Measurements from ENCODE around the gene IL20. TPM values are rescaled to one million over a fixed set of nuclear protein-coding genes. Genes with fewer than 3 reads are reported as not detected.

The IL20 gene
- total RNA-seq, 1 donor from 2014 or later = not detected

DNA sequence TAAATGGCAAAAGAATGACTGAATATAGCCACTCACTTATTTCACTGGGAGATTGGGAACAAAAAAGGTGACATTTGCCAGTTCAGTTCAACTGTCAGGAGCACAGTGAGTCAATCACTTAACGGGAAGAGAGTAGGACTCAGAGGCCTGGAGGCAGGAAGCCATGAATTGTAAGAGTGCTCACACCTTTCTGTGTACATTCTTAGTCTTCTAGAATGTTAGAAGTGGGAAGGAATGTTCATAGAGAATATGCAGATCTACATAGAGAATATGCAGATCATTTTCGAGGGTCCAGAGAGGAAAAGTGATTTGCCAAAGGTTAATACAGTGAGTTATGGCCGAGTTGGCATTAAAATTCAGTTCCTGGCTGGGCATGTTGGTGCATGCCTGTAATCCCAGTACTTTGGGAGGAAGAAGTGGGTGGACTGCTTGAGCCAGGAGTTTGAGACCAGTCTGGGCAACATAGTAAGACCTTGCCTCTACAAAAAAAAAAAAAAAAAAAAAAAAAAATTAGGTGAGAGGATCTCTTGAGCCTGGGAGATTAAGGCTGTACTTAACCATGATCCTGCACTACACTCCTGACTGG lies 8.3 kb downstream of the IL20 start:
- Histone ChIP-seq H3F3A (ENCODE audit: low read depth) (no peaks in the 10 kb centered on the region), H3K4me1 (no peaks in the 10 kb centered on the region), H3K79me2 (ENCODE audit: low read depth) (no peaks in the 10 kb centered on the region), H3K9me3 (ENCODE audit: low read depth) (no peaks in the 10 kb centered on the region), H3K9ac (no peak overlapping the region), H3K4me3 (no peak overlapping the region), H2AFZ (replicated peaks) (no peak overlapping the region), H3K36me3 (no peaks in the 10 kb centered on the region), H4K20me1 (ENCODE audit: low read depth) (no peaks in the 10 kb centered on the region), H3K27ac (no peak overlapping the region), H3K27me3 (no peaks in the 10 kb centered on the region), H3K4me2 (no peak overlapping the region)
- H3K27me3 Mint-ChIP-seq (ENCODE audit: insufficient read depth, low read depth) = peaks cover 6% of the 10 kb centered on the region
- H3K27ac Mint-ChIP-seq = no peak overlapping the region
- no peaks in the 10 kb centered on the region for H3K4me1 Mint-ChIP-seq
- TF ChIP-seq EZH2 (IDR thresholded peaks at IDR 0.05) (no peak), EZH2phosphoT487 (IDR thresholded peaks at IDR 0.05) (no peak)
- TF ChIP-seq, protein P1, sequence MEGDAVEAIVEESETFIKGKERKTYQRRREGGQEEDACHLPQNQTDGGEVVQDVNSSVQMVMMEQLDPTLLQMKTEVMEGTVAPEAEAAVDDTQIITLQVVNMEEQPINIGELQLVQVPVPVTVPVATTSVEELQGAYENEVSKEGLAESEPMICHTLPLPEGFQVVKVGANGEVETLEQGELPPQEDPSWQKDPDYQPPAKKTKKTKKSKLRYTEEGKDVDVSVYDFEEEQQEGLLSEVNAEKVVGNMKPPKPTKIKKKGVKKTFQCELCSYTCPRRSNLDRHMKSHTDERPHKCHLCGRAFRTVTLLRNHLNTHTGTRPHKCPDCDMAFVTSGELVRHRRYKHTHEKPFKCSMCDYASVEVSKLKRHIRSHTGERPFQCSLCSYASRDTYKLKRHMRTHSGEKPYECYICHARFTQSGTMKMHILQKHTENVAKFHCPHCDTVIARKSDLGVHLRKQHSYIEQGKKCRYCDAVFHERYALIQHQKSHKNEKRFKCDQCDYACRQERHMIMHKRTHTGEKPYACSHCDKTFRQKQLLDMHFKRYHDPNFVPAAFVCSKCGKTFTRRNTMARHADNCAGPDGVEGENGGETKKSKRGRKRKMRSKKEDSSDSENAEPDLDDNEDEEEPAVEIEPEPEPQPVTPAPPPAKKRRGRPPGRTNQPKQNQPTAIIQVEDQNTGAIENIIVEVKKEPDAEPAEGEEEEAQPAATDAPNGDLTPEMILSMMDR (IDR thresholded peaks at IDR 0.05) = no peak
- no peak for DNase-seq (ENCODE audit: low spot score)
- H3K4me3 Mint-ChIP-seq = no peak overlapping the region
- no peaks in the 10 kb centered on the region for H3K36me3 Mint-ChIP-seq
- peaks cover 10% of the 10 kb centered on the region for H3K9me3 Mint-ChIP-seq

DNA sequence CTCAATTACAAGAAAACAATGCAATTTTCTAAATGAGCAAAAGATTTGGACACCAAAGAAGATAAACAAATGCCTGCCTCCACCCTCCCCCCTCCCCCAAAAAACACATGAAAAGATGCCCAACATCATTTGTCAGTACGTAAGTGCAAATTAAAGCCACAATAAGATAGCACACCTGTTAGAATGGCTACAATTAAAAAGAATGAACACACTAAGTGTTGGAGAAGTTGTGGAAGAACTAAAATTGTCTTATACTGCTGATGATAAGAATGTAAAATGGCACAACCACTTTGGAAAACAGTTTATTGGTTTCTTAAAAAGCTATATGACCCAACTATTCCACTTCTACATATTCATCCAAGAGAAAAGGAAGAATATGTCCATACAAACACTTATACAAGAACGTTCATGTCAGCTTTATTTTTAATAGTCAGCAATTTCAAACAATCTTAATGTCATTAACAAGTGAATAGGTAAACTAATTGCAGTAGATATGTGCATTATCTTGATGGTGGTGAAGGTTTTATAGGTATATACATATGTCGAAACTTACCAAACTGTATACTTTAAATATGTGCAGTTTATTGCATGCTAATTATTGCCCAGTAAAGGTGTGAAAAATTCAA lies 10.4 kb downstream of the IL20 start:
- H3K79me2 ChIP-seq (ENCODE audit: low read depth) = no peaks in the 10 kb centered on the region
- H3K4me2 ChIP-seq = no peak overlapping the region
- no peak overlapping the region for H3K9ac ChIP-seq
- Mint-ChIP-seq H3K36me3 (no peaks in the 10 kb centered on the region), H3K4me3 (no peak overlapping the region), H3K4me1 (no peaks in the 10 kb centered on the region), H3K27me3 (ENCODE audit: insufficient read depth, low read depth) (peaks cover 3% of the 10 kb centered on the region), H3K9me3 (peaks cover 10% of the 10 kb centered on the region), H3K27ac (no peak overlapping the region)
- no peaks in the 10 kb centered on the region for H3F3A ChIP-seq (ENCODE audit: low read depth)
- H3K9me3 ChIP-seq (ENCODE audit: low read depth) = peaks cover 5% of the 10 kb centered on the region
- H3K27ac ChIP-seq = no peak overlapping the region
- no peaks in the 10 kb centered on the region for H3K36me3 ChIP-seq
- H2AFZ ChIP-seq (replicated peaks) = no peak overlapping the region
- TF ChIP-seq EZH2phosphoT487 (IDR thresholded peaks at IDR 0.05) = no peak
- TF ChIP-seq EZH2 (IDR thresholded peaks at IDR 0.05) = no peak
- TF ChIP-seq, protein P1 (IDR thresholded peaks at IDR 0.05) = no peak
- DNase-seq (ENCODE audit: low spot score) = no peak
- no peaks in the 10 kb centered on the region for H3K4me1 ChIP-seq
- no peak overlapping the region for H3K4me3 ChIP-seq
- H4K20me1 ChIP-seq (ENCODE audit: low read depth) = no peaks in the 10 kb centered on the region
- no peaks in the 10 kb centered on the region for H3K27me3 ChIP-seq

DNA sequence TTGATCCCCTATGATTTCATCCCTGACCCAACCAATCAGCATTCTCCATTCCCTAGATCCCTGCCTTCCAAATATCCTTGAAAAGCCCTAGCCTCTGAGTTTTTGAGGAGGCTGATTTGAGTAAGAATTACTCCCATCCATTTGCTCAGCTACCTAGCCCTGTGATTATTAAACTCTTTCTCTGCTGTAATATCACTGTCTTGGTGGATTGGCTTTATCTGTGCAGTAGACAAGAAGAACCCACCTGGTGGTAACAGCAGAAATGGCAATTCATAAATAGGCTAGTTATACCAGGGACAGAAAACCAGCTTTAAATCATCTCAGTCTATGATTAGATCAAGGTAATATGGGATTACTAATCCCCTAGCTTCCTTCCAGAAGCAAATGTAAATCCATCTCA lies 13.0 kb downstream of the IL20 start:
- no peak overlapping the region for H2AFZ ChIP-seq (replicated peaks)
- TF ChIP-seq, protein P1 (IDR thresholded peaks at IDR 0.05) = peak; percentile 24
- no peak for TF ChIP-seq EZH2 (IDR thresholded peaks at IDR 0.05)
- no peak overlapping the region for H3K27ac Mint-ChIP-seq
- H3K4me3 ChIP-seq = no peak overlapping the region
- DNase-seq (ENCODE audit: low spot score) = no peak
- peaks cover 3% of the 10 kb centered on the region for H3K27me3 Mint-ChIP-seq (ENCODE audit: insufficient read depth, low read depth)
- H3K4me1 Mint-ChIP-seq = no peaks in the 10 kb centered on the region
- no peaks in the 10 kb centered on the region for H3F3A ChIP-seq (ENCODE audit: low read depth)
- H3K4me3 Mint-ChIP-seq = no peak overlapping the region
- H3K36me3 ChIP-seq = no peaks in the 10 kb centered on the region
- peaks cover 5% of the 10 kb centered on the region for H3K9me3 ChIP-seq (ENCODE audit: low read depth)
- H3K4me1 ChIP-seq = no peaks in the 10 kb centered on the region
- H3K79me2 ChIP-seq (ENCODE audit: low read depth) = no peaks in the 10 kb centered on the region
- H3K9me3 Mint-ChIP-seq = peaks cover 10% of the 10 kb centered on the region
- no peaks in the 10 kb centered on the region for H4K20me1 ChIP-seq (ENCODE audit: low read depth)
- no peak overlapping the region for H3K4me2 ChIP-seq
- no peaks in the 10 kb centered on the region for H3K27me3 ChIP-seq
- H3K36me3 Mint-ChIP-seq = no peaks in the 10 kb centered on the region
- H3K27ac ChIP-seq = no peak overlapping the region
- H3K9ac ChIP-seq = no peak overlapping the region
